Measurements from ENCODE around the gene CDK2.
"Not testable (repeated sequence)": the region's sequence is repeated elsewhere in the genome, so short reads cannot be mapped to it uniquely, and the experiment has no call there.

CDK2 gene

GRCh38 chr12:55966408-55967281 is at the start of gene CDK2:
CDK2 (plus strand) TSS chr12:55966830; CDS start chr12:55967009, 179 bp downstream.
- DNase-seq (ENCODE audit: low read depth, low spot score) = no peak

GRCh38 chr12:55919032-55919431 is 47.6 kb upstream of the CDK2 start:
- not testable (repeated sequence) for DNase-seq (ENCODE audit: low read depth, low spot score)

GRCh38 chr12:55922126-55922525 is 44.5 kb upstream of the CDK2 start:
- no peak for DNase-seq (ENCODE audit: low read depth, low spot score)

DNA sequence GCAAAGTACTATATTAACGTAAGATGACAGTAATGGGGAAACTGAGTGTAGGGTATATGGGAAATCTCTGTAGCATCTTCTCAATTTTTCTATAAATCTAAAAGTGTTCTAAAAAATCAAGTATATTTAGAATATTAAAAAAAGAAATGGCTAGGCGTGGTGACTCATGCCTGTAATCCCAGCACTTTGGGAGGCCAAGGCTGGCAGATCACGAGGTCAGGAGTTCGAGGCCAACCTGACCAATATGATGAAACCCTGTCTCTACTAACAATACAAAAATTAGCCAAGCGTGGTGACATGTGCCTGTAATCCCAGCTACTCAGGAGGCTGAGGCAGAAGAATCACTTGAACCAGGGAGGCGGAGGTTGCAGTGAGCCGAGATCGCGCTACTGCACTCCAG is 43.0 kb upstream of the CDK2 start:
- not testable (repeated sequence) for DNase-seq (ENCODE audit: low read depth, low spot score)

GRCh38 chr12:55925371-55925770 is 41.3 kb upstream of the CDK2 start:
- DNase-seq (ENCODE audit: low read depth, low spot score) = no peak

GRCh38 chr12:55925870-55926737 is 40.5 kb upstream of the CDK2 start:
- DNase-seq (ENCODE audit: low read depth, low spot score) = no peak

- peak; percentile 79 for DNase-seq (ENCODE audit: low read depth, low spot score)
These were observed 39.7 kb upstream of the CDK2 start for GRCh38 chr12:55926738-55927587.

- DNase-seq (ENCODE audit: low read depth, low spot score) = peak; percentile 86
These were observed 38.8 kb upstream of the CDK2 start, which contains the start of gene PYM1 for GRCh38 chr12:55927588-55928502. PYM1 (minus strand) TSS chr12:55927894; CDS start chr12:55927761, 133 bp downstream.

DNA sequence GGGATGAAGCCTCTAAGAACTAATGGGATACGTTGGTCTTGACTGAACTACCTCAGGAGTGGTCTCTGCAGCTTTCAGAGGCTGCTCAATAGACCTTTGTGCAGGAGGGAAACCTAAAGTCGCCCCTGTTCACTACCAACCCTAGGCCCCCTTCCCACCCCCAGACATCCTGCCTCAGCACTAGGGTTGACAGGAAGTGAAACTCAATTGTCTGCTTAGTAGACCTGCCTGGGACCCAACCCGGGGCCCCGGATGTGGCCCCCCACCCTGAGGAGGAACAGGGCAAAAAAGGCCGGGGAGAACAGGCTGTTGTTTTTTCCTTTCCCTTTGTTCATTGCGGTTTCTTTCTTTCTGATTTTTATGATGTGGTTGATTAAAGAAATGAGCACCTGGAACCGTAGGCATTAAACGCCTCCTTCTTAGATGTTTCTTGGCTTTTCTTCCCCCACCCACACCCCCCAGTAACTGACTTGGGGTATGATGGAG is 37.3 kb upstream of the CDK2 start:
- no peak for DNase-seq (ENCODE audit: low read depth, low spot score)

- DNase-seq (ENCODE audit: low read depth, low spot score) = no peak
These were observed 35.8 kb upstream of the CDK2 start, which contains the start of gene DGKA for GRCh38 chr12:55930771-55931316. DGKA (plus strand) TSS chr12:55931162; CDS start chr12:55936504, 5,342 bp downstream.

- no peak for DNase-seq (ENCODE audit: low read depth, low spot score)
These were observed 35.3 kb upstream of the CDK2 start for GRCh38 chr12:55931317-55931779.

- DNase-seq (ENCODE audit: low read depth, low spot score) = no peak
These were observed 34.7 kb upstream of the CDK2 start for GRCh38 chr12:55931780-55932550.

GRCh38 chr12:55932551-55932910 is 34.1 kb upstream of the CDK2 start:
- DNase-seq (ENCODE audit: low read depth, low spot score) = no peak

- no peak for DNase-seq (ENCODE audit: low read depth, low spot score)
These were observed 33.3 kb upstream of the CDK2 start for GRCh38 chr12:55933169-55933798.

- no peak for DNase-seq (ENCODE audit: low read depth, low spot score)
These were observed 32.6 kb upstream of the CDK2 start for GRCh38 chr12:55933799-55934742.

- no peak for DNase-seq (ENCODE audit: low read depth, low spot score)
These were observed 31.9 kb upstream of the CDK2 start for GRCh38 chr12:55934773-55935172.

DNA sequence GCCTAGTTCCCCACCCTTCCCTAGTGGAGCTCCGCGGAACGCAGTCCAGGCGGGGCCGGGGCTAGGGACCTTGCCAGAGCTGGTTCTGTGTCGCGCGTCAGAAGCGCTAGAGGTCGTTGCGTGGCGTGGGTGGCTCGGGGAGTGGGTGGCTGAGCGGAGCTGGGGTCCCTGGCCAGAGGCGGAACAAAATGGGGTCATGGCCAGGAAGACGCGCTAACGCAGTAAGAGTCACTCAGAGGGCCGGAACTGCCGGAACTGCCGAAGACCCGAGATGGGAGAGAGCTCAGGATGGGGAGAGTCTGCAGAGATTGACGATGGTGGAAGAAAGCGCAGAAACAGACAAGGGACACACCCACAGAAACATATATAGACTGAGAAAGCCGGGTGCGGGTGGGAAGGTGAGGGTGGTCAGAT is 30.9 kb upstream of the CDK2 start:
- DNase-seq (ENCODE audit: low read depth, low spot score) = no peak

Measured in iPS DF 19.7 (cell line).